Calu3 (cell line): ENCODE results near the gene TET2. TPM values are rescaled to one million over a fixed set of nuclear protein-coding genes. Genes with fewer than 3 reads are reported as not detected.

Experiments
- BruUV-seq: library from RNA; stranded (reverse); fragments of 400-500 nt; replicated peaks from 2 replicates; lab custom pipeline; 2021; lab: Mats Ljungman, UMichigan
- CTCF ChIA-PET: fragments of 300-600 bp; sonication (Branson Sonifier 250); formaldehyde crosslinking; loops from one replicate; lab custom pipeline; 2022; ENCODE audit warnings: antibody characterized with exemption; lab: Charles Lee
- DNase-seq: peaks from one replicate; pipeline ENCODE4 v3.0.0; 2022
- H3K27ac Mint-ChIP-seq: one replicate; pipeline ENCODE4 v1.8.0; 2022; ENCODE audit warnings: mixed read lengths; ENCODE audit not compliant: unreplicated experiment
- H3K27me3 Mint-ChIP-seq: one replicate; pipeline ENCODE4 v1.8.0; 2022; ENCODE audit warnings: mixed read lengths; ENCODE audit not compliant: unreplicated experiment
- H3K36me3 Mint-ChIP-seq: one replicate; pipeline ENCODE4 v1.8.0; 2022; ENCODE audit warnings: mild to moderate bottlenecking, moderate library complexity, mixed read lengths; ENCODE audit not compliant: insufficient read depth, unreplicated experiment
- H3K4me1 Mint-ChIP-seq: one replicate; pipeline ENCODE4 v1.8.0; 2022; ENCODE audit warnings: mild to moderate bottlenecking, low read depth, mixed read lengths; ENCODE audit not compliant: unreplicated experiment
- H3K4me3 Mint-ChIP-seq: one replicate; pipeline ENCODE4 v1.8.0; 2022; ENCODE audit warnings: mild to moderate bottlenecking, low read depth, moderate library complexity, mixed read lengths; ENCODE audit not compliant: unreplicated experiment
- H3K9me3 Mint-ChIP-seq: one replicate; pipeline ENCODE4 v1.8.0; 2022; ENCODE audit warnings: low read depth, mixed read lengths; ENCODE audit not compliant: unreplicated experiment
- intact Hi-C: fragments of 100-400 bp; cut with micrococcal nuclease; formaldehyde crosslinking; loops from one replicate; pipeline ENCODE4 v1.10.0; 2022; ENCODE audit not compliant: unreplicated experiment
- total RNA-seq: library from RNA; stranded (reverse); gene quantifications from 2 replicates; pipeline ENCODE4 v1.2.3, GENCODE V29; 2022
- TF ChIP-seq, protein P1 (sequence below): fragments of 200-600 bp; IDR thresholded peaks from one replicate; pipeline ENCODE4 v1.8.0; 2022; ENCODE audit warnings: antibody characterized with exemption; ENCODE audit not compliant: unreplicated experiment

TET2 gene
- total RNA-seq, 1 experiment from 2014 or later = 19.2 TPM

DNA sequence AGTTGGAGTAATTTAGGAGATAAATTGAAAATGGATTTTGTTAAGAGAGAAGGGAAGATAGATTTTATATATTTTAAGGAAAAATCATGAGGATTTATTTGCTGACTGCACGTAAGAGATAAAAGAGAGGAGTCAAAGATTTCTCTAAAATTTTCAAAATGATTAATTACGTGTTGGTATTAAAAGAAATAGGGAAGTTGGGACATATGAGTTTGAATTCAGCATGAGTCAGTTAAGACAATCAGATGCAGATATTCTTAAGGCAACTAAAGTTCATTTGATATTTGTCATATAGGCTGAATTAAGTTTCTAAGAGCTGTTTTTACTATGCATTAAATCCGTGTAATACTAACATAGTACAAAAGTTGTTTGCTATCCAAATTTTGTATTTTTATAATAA, 46.9 kb downstream of the TET2 start:
- intact Hi-C loops = no loop called here
- TF ChIP-seq, protein P1, sequence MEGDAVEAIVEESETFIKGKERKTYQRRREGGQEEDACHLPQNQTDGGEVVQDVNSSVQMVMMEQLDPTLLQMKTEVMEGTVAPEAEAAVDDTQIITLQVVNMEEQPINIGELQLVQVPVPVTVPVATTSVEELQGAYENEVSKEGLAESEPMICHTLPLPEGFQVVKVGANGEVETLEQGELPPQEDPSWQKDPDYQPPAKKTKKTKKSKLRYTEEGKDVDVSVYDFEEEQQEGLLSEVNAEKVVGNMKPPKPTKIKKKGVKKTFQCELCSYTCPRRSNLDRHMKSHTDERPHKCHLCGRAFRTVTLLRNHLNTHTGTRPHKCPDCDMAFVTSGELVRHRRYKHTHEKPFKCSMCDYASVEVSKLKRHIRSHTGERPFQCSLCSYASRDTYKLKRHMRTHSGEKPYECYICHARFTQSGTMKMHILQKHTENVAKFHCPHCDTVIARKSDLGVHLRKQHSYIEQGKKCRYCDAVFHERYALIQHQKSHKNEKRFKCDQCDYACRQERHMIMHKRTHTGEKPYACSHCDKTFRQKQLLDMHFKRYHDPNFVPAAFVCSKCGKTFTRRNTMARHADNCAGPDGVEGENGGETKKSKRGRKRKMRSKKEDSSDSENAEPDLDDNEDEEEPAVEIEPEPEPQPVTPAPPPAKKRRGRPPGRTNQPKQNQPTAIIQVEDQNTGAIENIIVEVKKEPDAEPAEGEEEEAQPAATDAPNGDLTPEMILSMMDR = no peak
- no TSS peak for BruUV-seq
- CTCF ChIA-PET = no interaction called here
- Mint-ChIP-seq H3K27ac (no peak overlapping the region), H3K9me3 (no peaks in the 10 kb centered on the region), H3K4me1 (peaks cover 32% of the 10 kb centered on the region), H3K36me3 (no peaks in the 10 kb centered on the region), H3K4me3 (no peak overlapping the region), H3K27me3 (no peaks in the 10 kb centered on the region)
- DNase-seq = no peak

DNA sequence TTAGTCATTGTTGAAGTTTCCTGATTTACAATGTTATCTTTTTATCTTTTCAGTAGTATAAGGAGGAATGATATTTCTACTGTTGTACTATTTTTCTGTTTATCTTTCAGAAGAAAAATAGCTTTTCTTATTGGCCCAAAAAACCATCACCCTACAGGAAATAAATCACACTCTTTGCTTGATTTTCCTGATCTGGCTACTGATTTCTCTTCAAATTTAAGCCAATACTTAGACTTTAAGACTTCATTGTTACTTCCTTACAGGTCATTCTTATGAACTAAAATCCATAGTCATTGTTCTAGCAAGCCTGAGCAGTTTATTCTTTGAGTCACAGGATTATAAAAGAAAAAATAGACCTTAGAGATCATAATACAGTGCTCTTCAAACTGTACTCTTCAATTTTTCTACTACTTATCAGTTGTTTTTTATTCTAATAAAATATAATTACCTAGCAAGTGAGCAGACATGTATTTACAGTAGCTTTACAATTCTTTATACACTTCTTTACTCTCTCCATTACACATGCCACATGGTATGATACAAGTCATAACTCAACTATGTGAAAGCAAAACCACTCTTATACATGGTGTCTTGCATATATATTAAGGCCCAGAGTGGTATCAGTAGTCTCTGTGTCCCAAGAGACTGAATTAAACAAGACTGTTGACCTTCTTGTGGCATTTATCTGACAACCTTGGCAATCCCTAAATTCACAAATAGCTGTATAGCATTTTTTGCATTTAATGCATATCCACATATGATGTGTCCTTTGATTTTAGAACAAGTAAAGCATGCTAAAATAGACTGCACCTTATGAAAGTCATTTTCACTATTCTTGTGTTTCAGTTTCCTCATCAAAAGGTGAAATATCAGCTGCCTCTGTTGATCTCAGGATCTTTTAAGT, 47.9 kb downstream of the TET2 start:
- Mint-ChIP-seq H3K4me1 (peaks cover 32% of the 10 kb centered on the region), H3K27ac (no peak overlapping the region), H3K4me3 (no peak overlapping the region), H3K36me3 (no peaks in the 10 kb centered on the region), H3K9me3 (no peaks in the 10 kb centered on the region), H3K27me3 (no peaks in the 10 kb centered on the region)
- BruUV-seq = no TSS peak
- intact Hi-C loops = no loop called here
- TF ChIP-seq, protein P1 = no peak
- no peak for DNase-seq
- CTCF ChIA-PET = no interaction called here

DNA sequence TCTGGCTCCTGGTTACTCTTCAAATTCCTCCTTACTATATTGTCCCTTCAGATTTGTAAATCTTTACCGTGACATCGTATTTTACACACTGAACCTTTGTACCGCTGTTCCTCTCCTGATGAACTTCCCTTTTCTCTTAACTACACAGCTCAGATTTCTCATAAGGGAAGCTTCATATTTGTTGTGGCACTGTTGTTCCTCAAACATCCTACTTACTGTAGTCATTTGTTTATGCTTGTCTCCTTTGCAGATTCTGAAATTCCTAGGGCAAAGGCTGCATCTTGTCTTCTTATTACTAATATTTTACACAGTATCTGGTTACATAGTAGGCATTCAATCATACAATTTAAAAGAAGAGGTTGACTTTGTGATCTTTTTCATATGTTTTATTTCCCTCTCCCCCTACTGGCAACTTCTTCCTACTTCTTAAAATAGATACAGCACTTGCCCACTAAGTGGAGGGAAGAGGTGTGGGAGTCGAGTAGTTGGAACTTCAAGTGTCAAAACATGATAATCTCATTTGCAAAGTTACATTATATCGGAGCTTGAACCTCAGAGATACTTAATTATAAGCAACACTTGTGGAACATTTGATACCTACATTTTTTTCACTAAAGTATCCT, 50.0 kb downstream of the TET2 start:
- no peaks in the 10 kb centered on the region for H3K36me3 Mint-ChIP-seq
- H3K27me3 Mint-ChIP-seq = no peaks in the 10 kb centered on the region
- H3K4me3 Mint-ChIP-seq = no peak overlapping the region
- no TSS peak for BruUV-seq
- H3K27ac Mint-ChIP-seq = no peak overlapping the region
- CTCF ChIA-PET = no interaction called here
- no peak for DNase-seq
- intact Hi-C loops = no loop called here
- H3K9me3 Mint-ChIP-seq = no peaks in the 10 kb centered on the region
- peaks cover 30% of the 10 kb centered on the region for H3K4me1 Mint-ChIP-seq
- TF ChIP-seq, protein P1 = no peak

DNA sequence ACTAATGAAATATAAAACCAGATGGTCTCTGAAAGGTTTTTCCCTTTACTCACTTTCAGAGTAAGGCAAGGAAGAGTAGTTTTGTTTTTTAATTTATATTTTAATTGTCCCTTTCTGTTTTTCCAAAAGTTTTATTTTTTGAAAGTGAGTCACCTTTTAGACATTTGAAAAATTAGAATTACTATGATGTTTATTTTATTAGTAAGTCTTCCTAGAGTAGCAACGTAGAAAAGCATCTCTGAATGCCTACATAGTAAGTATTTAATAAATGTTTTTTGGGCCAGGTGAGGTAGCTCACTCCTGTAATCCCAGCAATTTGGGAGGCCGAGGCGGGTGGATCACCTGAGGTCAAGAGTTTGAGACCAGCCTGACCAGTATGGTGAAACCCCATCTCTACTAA, 51.1 kb downstream of the TET2 start:
- CTCF ChIA-PET = no interaction called here
- H3K27ac Mint-ChIP-seq = no peak overlapping the region
- no peaks in the 10 kb centered on the region for H3K9me3 Mint-ChIP-seq
- H3K4me3 Mint-ChIP-seq = no peak overlapping the region
- peaks cover 22% of the 10 kb centered on the region for H3K4me1 Mint-ChIP-seq
- DNase-seq = no peak
- BruUV-seq = no TSS peak
- no peaks in the 10 kb centered on the region for H3K27me3 Mint-ChIP-seq
- intact Hi-C loops = no loop called here
- TF ChIP-seq, protein P1 = no peak
- no peaks in the 10 kb centered on the region for H3K36me3 Mint-ChIP-seq
